ENCODE measurements around the gene ARSH. TPM values are rescaled to one million over a fixed set of nuclear protein-coding genes. Genes with fewer than 3 reads are reported as not detected.

Gene ARSH
- not detected for total RNA-seq
- not detected for polyA plus RNA-seq

GRCh38 chrX:3006495-3006894 is at the start of gene ARSH:
TSS of gene ARSH (plus strand) at chrX:3006546. CDS start at chrX:3006613, 67 bp downstream.
- Histone ChIP-seq H3K9ac (ENCODE audit: low read depth in 1 of 2, low read length in 2 of 2) (no peak within 1 kb of the TSS), H3K4me1 (ENCODE audit: control insufficient read depth in 4 of 4, insufficient read depth in 4 of 4, low read length in 3 of 4) (no peaks in the 10 kb centered on the region), H3K36me3 (ENCODE audit: control insufficient read depth in 4 of 4, insufficient read depth in 3 of 4, low read depth in 1 of 4, low read length in 3 of 4) (no peaks in the 10 kb centered on the region), H3K27me3 (ENCODE audit: control insufficient read depth in 4 of 4, insufficient read depth in 4 of 4, low read length in 3 of 4) (no peaks in the 10 kb centered on the region), H3K27ac (ENCODE audit: low read depth in 1 of 2, low read length in 2 of 2) (no peak within 1 kb of the TSS), H3K4me3 (ENCODE audit: low read depth in 1 of 3, low read length in 3 of 3) (no peak within 1 kb of the TSS), H3K9me3 (ENCODE audit: control insufficient read depth in 4 of 4, low read length in 3 of 4) (peaks cover 0 to 9% (median 5%) of the 10 kb centered on the region in 4 donors)
- TF ChIP-seq FOXA2 (IDR thresholded peaks at IDR 0.05) (no peak), RXRA (IDR thresholded peaks at IDR 0.05) (no peak), RAD21 (IDR thresholded peaks at IDR 0.05) (no peak), GABPA (IDR thresholded peaks at IDR 0.05 in 1 of 2, conservative IDR thresholded peaks at IDR 0.05 in 1 of 2) (no peak), EGR1 (IDR thresholded peaks at IDR 0.05; ENCODE audit: low read depth in 2 of 2) (no peak), NR2F2 (IDR thresholded peaks at IDR 0.05) (no peak), HNF4A (conservative IDR thresholded peaks at IDR 0.05) (no peak)
- TF ChIP-seq, protein P1, sequence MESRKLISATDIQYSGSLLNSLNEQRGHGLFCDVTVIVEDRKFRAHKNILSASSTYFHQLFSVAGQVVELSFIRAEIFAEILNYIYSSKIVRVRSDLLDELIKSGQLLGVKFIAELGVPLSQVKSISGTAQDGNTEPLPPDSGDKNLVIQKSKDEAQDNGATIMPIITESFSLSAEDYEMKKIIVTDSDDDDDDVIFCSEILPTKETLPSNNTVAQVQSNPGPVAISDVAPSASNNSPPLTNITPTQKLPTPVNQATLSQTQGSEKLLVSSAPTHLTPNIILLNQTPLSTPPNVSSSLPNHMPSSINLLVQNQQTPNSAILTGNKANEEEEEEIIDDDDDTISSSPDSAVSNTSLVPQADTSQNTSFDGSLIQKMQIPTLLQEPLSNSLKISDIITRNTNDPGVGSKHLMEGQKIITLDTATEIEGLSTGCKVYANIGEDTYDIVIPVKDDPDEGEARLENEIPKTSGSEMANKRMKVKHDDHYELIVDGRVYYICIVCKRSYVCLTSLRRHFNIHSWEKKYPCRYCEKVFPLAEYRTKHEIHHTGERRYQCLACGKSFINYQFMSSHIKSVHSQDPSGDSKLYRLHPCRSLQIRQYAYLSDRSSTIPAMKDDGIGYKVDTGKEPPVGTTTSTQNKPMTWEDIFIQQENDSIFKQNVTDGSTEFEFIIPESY (IDR thresholded peaks at IDR 0.05), result no peak
- TF ChIP-seq, protein P2, sequence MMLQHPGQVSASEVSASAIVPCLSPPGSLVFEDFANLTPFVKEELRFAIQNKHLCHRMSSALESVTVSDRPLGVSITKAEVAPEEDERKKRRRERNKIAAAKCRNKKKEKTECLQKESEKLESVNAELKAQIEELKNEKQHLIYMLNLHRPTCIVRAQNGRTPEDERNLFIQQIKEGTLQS (IDR thresholded peaks at IDR 0.05), result no peak
- TF ChIP-seq, protein P3, sequence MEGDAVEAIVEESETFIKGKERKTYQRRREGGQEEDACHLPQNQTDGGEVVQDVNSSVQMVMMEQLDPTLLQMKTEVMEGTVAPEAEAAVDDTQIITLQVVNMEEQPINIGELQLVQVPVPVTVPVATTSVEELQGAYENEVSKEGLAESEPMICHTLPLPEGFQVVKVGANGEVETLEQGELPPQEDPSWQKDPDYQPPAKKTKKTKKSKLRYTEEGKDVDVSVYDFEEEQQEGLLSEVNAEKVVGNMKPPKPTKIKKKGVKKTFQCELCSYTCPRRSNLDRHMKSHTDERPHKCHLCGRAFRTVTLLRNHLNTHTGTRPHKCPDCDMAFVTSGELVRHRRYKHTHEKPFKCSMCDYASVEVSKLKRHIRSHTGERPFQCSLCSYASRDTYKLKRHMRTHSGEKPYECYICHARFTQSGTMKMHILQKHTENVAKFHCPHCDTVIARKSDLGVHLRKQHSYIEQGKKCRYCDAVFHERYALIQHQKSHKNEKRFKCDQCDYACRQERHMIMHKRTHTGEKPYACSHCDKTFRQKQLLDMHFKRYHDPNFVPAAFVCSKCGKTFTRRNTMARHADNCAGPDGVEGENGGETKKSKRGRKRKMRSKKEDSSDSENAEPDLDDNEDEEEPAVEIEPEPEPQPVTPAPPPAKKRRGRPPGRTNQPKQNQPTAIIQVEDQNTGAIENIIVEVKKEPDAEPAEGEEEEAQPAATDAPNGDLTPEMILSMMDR (IDR thresholded peaks at IDR 0.05; ENCODE audit: low read depth, low read length, missing input control), result no peak
- no peak for DNase-seq (ENCODE audit: low spot score)
- 53% methylated on average over 6 of the region's 6 CpGs for WGBS

GRCh38 chrX:2958199-2958598 is 48.1 kb upstream of the ARSH start:
- no peaks in the 10 kb centered on the region for H3K27me3 ChIP-seq (ENCODE audit: control insufficient read depth in 4 of 4, insufficient read depth in 4 of 4, low read length in 3 of 4)
- H3K4me1 ChIP-seq (ENCODE audit: control insufficient read depth in 4 of 4, insufficient read depth in 4 of 4, low read length in 3 of 4), result peaks cover 0 to 15% (median 12%) of the 10 kb centered on the region in 4 donors
- H3K9ac ChIP-seq (ENCODE audit: low read depth in 1 of 2, low read length in 2 of 2), result no peak overlapping the region
- TF ChIP-seq RXRA (IDR thresholded peaks at IDR 0.05), result no peak
- no peak for TF ChIP-seq FOXA1 (IDR thresholded peaks at IDR 0.05)
- TF ChIP-seq GABPA (IDR thresholded peaks at IDR 0.05 in 1 of 2, conservative IDR thresholded peaks at IDR 0.05 in 1 of 2), result no peak
- TF ChIP-seq YY1 (IDR thresholded peaks at IDR 0.05), result no peak
- peaks cover 0 to 38% (median 22%) of the 10 kb centered on the region in 4 donors for H3K36me3 ChIP-seq (ENCODE audit: control insufficient read depth in 4 of 4, insufficient read depth in 3 of 4, low read depth in 1 of 4, low read length in 3 of 4)
- H3K4me3 ChIP-seq (ENCODE audit: low read depth in 1 of 3, low read length in 3 of 3), result no peak overlapping the region
- 86% methylated on average over 9 of the region's 9 CpGs for WGBS
- no peak overlapping the region for H3K27ac ChIP-seq (ENCODE audit: low read depth in 1 of 2, low read length in 2 of 2)
- no peaks in the 10 kb centered on the region for H3K9me3 ChIP-seq (ENCODE audit: control insufficient read depth in 4 of 4, low read length in 3 of 4)
- no peak for DNase-seq (ENCODE audit: low spot score)

- Histone ChIP-seq H3K4me1 (ENCODE audit: control insufficient read depth in 4 of 4, insufficient read depth in 4 of 4, low read length in 3 of 4) (peaks cover 0 to 24% (median 18%) of the 10 kb centered on the region in 4 donors), H3K27ac (ENCODE audit: low read depth in 1 of 2, low read length in 2 of 2) (no peak overlapping the region), H3K4me3 (ENCODE audit: low read depth in 1 of 3, low read length in 3 of 3) (no peak overlapping the region), H3K36me3 (ENCODE audit: control insufficient read depth in 4 of 4, insufficient read depth in 3 of 4, low read depth in 1 of 4, low read length in 3 of 4) (peaks cover 0 to 20% (median 14%) of the 10 kb centered on the region in 4 donors), H3K9me3 (ENCODE audit: control insufficient read depth in 4 of 4, low read length in 3 of 4) (no peaks in the 10 kb centered on the region), H3K27me3 (ENCODE audit: control insufficient read depth in 4 of 4, insufficient read depth in 4 of 4, low read length in 3 of 4) (no peaks in the 10 kb centered on the region), H3K9ac (ENCODE audit: low read depth in 1 of 2, low read length in 2 of 2) (no peak overlapping the region)
- no peak for DNase-seq (ENCODE audit: low spot score)
- WGBS, result 91% methylated on average over 14 of the region's 14 CpGs
- TF ChIP-seq EGR1 (IDR thresholded peaks at IDR 0.05; ENCODE audit: low read depth in 2 of 2) (no peak), REST (IDR thresholded peaks at IDR 0.05) (no peak), HNF4A (conservative IDR thresholded peaks at IDR 0.05) (no peak), FOXA1 (IDR thresholded peaks at IDR 0.05) (no peak), RXRA (IDR thresholded peaks at IDR 0.05) (no peak), MAX (IDR thresholded peaks at IDR 0.05) (no peak), TAF1 (conservative IDR thresholded peaks at IDR 0.05) (no peak), JUND (IDR thresholded peaks at IDR 0.05) (no peak), GABPA (IDR thresholded peaks at IDR 0.05 in 1 of 2, conservative IDR thresholded peaks at IDR 0.05 in 1 of 2) (no peak), FOXA2 (IDR thresholded peaks at IDR 0.05) (no peak)
- TF ChIP-seq, protein P3 (IDR thresholded peaks at IDR 0.05; ENCODE audit: low read depth, low read length, missing input control), result no peak
These were observed 45.4 kb upstream of the ARSH start for GRCh38 chrX:2960861-2961515.

All from liver (tissue), 9 donors.